ENCODE data around the gene HIVEP3.

HIVEP3 gene

DNA sequence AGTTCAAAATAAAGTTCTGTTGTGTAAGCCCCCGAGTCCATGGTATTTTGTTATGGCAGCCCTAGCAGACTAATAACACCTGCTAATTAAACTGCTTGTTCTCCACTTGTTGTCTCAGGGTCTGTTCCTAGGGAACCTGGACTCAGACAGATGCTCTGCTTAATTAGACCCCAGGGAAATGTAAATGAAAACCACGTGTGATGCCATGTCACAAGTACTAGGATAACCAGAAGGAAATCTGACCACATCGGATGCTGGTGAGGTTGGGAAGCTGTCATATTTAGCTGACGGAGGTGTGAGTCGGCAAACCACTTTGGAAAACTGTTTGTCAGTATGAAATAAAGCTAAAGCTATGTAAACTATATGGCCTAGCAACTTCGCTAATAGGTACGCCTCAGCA, 453.8 kb downstream of the HIVEP3 start:
- DNase-seq (ENCODE audit: low spot score): no peak

DNA sequence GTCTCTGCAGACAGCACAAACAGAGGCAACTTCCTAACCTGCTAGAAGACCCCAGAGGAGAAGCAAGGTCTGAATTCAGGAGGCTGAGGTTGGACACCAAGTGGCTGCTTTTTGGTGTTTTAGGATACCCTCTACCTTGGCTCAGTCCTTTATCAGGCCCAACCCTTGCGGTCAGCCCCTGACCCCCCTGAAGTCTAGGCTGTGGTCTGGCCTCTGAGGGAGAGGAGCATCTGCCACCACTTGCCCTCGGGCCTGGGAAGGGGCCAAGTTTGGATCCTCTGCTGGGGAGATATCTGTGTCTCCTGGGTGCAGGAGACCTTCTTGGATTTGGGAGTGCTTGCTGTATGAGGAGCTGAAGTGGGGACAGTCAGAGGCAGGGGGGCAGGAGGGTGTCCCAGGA, 455.2 kb downstream of the HIVEP3 start:
- DNase-seq (ENCODE audit: low spot score): no peak

DNA sequence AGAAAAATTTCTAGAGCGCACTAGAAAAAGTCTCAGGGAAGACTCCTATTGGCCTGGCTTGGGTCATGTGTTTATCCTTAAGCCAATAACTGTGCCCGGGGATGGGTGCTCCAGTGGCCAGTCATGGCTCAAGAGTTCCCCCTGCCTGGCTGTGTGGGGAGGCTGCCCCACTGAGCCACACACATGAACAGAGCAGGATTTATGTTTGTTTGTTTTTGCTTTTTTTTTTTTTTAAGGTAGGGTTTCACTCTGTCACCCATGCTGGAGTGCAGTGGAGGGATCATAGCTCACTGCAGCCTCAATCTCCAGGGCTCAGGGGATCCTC, 456.1 kb downstream of the HIVEP3 start:
- DNase-seq (ENCODE audit: low spot score): no peak

DNA sequence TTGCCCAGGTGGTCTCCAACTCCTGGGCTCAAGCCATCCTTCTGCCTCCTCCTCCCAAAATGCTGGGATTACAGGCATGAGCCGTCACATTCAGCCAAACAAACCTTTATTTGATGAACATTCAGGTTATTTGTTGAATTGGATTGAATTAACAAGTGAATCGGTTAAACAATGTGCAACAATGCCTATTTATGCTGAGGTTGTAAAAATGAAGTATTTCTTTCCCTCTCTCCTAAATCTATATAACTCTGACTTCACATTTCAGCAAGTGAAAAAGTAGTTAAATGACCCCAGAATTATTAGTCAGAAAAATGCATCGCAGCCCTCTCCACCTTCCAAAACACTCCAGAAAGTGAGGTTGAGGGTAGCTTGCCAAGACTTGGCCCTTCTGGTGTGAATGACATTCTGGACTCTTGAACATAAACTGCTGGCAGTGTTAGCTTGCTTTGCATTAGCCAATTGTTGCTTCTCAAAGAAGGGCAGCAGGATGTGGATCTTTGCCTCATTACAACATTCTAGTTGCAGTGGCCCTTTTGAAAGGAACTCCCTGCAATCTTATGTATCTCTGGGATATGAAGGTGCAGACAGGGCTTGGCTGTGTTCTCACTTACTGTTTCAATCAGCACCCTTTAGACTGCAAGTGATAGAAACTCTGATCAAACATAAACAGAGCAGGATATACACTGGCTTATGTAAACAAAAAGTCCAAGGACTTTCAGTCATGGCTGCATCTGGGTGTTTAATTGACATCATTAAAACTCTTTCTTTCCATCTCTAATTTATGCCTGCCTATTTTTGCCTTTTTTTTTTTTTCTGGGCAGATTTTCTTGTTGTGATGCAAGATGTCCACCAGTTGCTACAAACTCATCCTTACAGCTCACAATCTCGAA, 456.7 kb downstream of the HIVEP3 start:
- no peak for DNase-seq (ENCODE audit: low spot score)

DNA sequence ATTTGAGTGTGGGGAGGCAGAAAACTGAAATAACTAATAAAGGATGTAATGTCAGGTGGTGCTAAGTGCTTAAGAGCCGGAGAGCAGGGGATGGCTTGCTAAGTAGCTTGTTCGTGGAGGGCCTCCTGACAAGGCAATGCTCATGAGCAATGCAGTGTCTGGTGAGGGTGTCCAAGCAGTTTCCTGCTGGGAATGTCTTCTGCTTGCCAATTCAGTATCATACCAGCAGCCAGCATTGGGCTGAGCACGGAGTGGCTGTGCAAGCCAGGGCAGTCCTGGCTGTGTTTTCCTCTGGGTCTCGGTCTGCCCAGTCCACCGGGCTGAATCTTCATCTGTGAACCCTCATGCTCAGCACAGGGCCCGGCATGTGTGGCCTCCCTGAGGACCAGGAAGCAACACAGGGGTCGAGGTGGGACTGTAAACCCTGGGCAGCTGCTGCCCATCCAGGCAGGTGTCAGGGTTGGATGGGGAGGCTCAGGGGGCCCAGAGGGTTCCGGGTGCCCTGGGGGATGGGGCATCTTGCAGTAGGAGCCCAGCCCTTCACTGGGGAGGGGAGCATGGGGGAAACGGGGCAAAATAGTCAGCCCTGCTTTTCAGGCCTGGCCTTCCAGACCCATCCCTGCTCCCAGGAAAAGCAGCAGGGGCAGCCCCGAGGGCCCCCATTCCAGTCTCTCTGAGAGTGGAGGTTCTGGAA, 461.7 kb downstream of the HIVEP3 start:
- peak; percentile 56 for DNase-seq (ENCODE audit: low spot score)
